ENCODE data around the gene CHST11. TPM values are rescaled to one million over a fixed set of nuclear protein-coding genes. Genes with fewer than 3 reads are reported as not detected.

Gene CHST11
- total RNA-seq, 1 experiment from 2014 or later: 1.1 TPM

- peaks cover 81% of the 10 kb centered on the region for H3K27me3 Mint-ChIP-seq (ENCODE audit: unreplicated experiment)
- no TSS peak for BruUV-seq (replicated peaks)
- TF ChIP-seq CTCF (IDR thresholded peaks at IDR 0.05; ENCODE audit: unreplicated experiment): no peak
- DNase-seq: no peak
- H3K4me3 Mint-ChIP-seq (ENCODE audit: low read depth, unreplicated experiment): no peak overlapping the region
- no peaks in the 10 kb centered on the region for H3K9me3 Mint-ChIP-seq (ENCODE audit: low read depth, unreplicated experiment)
- H3K36me3 Mint-ChIP-seq (ENCODE audit: insufficient read depth, unreplicated experiment): no peaks in the 10 kb centered on the region
- intact Hi-C loops (cut with micrococcal nuclease; ENCODE audit: unreplicated experiment): no loop called here
- CTCF ChIA-PET: no interaction called here
- no peaks in the 10 kb centered on the region for H3K4me1 Mint-ChIP-seq (ENCODE audit: low read depth, unreplicated experiment)
- no peak overlapping the region for H3K27ac Mint-ChIP-seq (ENCODE audit: unreplicated experiment)
These were observed 82.2 kb downstream of the CHST11 start for GRCh38 chr12:104538891-104539462.

GRCh38 chr12:104544836-104545235 lies 88.1 kb downstream of the CHST11 start:
- Mint-ChIP-seq H3K36me3 (ENCODE audit: insufficient read depth, unreplicated experiment) (no peaks in the 10 kb centered on the region), H3K27me3 (ENCODE audit: unreplicated experiment) (peaks cover 79% of the 10 kb centered on the region), H3K4me1 (ENCODE audit: low read depth, unreplicated experiment) (no peaks in the 10 kb centered on the region), H3K4me3 (ENCODE audit: low read depth, unreplicated experiment) (no peak overlapping the region), H3K9me3 (ENCODE audit: low read depth, unreplicated experiment) (no peaks in the 10 kb centered on the region), H3K27ac (ENCODE audit: unreplicated experiment) (no peak overlapping the region)
- intact Hi-C loops (cut with micrococcal nuclease; ENCODE audit: unreplicated experiment): no loop called here
- CTCF ChIA-PET: no interaction called here
- DNase-seq: no peak
- BruUV-seq (replicated peaks): no TSS peak
- no peak for TF ChIP-seq CTCF (IDR thresholded peaks at IDR 0.05; ENCODE audit: unreplicated experiment)

GRCh38 chr12:104546575-104546974 lies 89.8 kb downstream of the CHST11 start:
- H3K27me3 Mint-ChIP-seq (ENCODE audit: unreplicated experiment): peaks cover 80% of the 10 kb centered on the region
- H3K4me3 Mint-ChIP-seq (ENCODE audit: low read depth, unreplicated experiment): no peak overlapping the region
- no peak for DNase-seq
- CTCF ChIA-PET: no interaction called here
- H3K27ac Mint-ChIP-seq (ENCODE audit: unreplicated experiment): no peak overlapping the region
- BruUV-seq (replicated peaks): no TSS peak
- no peaks in the 10 kb centered on the region for H3K9me3 Mint-ChIP-seq (ENCODE audit: low read depth, unreplicated experiment)
- no peaks in the 10 kb centered on the region for H3K4me1 Mint-ChIP-seq (ENCODE audit: low read depth, unreplicated experiment)
- intact Hi-C loops (cut with micrococcal nuclease; ENCODE audit: unreplicated experiment): no loop called here
- H3K36me3 Mint-ChIP-seq (ENCODE audit: insufficient read depth, unreplicated experiment): no peaks in the 10 kb centered on the region
- TF ChIP-seq CTCF (IDR thresholded peaks at IDR 0.05; ENCODE audit: unreplicated experiment): no peak

GRCh38 chr12:104547235-104547634 lies 90.5 kb downstream of the CHST11 start:
- TF ChIP-seq CTCF (IDR thresholded peaks at IDR 0.05; ENCODE audit: unreplicated experiment): no peak
- CTCF ChIA-PET: interaction anchor here (0.6 kb wide), 1 partner anchor 514 kb away, joined by 3 read pairs; no protein-coding TSS in a partner anchor
- no TSS peak for BruUV-seq (replicated peaks)
- intact Hi-C loops (cut with micrococcal nuclease; ENCODE audit: unreplicated experiment): no loop called here
- Mint-ChIP-seq H3K9me3 (ENCODE audit: low read depth, unreplicated experiment) (no peaks in the 10 kb centered on the region), H3K27me3 (ENCODE audit: unreplicated experiment) (peaks cover 80% of the 10 kb centered on the region), H3K27ac (ENCODE audit: unreplicated experiment) (no peak overlapping the region), H3K4me3 (ENCODE audit: low read depth, unreplicated experiment) (no peak overlapping the region), H3K36me3 (ENCODE audit: insufficient read depth, unreplicated experiment) (no peaks in the 10 kb centered on the region), H3K4me1 (ENCODE audit: low read depth, unreplicated experiment) (no peaks in the 10 kb centered on the region)
- no peak for DNase-seq
